AG04450 (cell line): ENCODE data around the gene MYLIP. TPM values are rescaled to one million over a fixed set of nuclear protein-coding genes. Genes with fewer than 3 reads are reported as not detected.

Source experiments
- CTCF ChIA-PET: fragments of 300-600, 350-600 bp; formaldehyde crosslinking; extraction: SDS; loops from one replicate; lab custom pipeline; 2022; ENCODE audit warnings: antibody characterized with exemption, inconsistent platforms; lab: Charles Lee
- POLR2A ChIA-PET: fragments of 350-600 bp; formaldehyde crosslinking; extraction: SDS; loops from one replicate; lab custom pipeline; 2021; ENCODE audit warnings: antibody characterized with exemption, inconsistent platforms; lab: Yijun Ruan, JAX
- DNase-seq: peaks from one replicate; pipeline ENCODE4 v3.0.0-alpha.2; 2011; ENCODE audit warnings: low read depth, low spot score
- H3K27ac ChIP-seq: one replicate; pipeline ENCODE4 v1.5.1; 2012; ENCODE audit warnings: low read depth, low read length, control low read depth
- H3K27me3 ChIP-seq: one replicate; pipeline ENCODE4 v1.6.0; 2012; ENCODE audit warnings: low read length; ENCODE audit not compliant: control insufficient read depth, insufficient read depth
- H3K4me3 ChIP-seq: 2 replicates; pipeline ENCODE4 v1.5.1; 2011; ENCODE audit warnings: mild to moderate bottlenecking, low read depth, low read length, control low read depth
- H3K9me3 ChIP-seq: 2 replicates; pipeline ENCODE4 v1.5.1; 2012; ENCODE audit warnings: low read length; ENCODE audit not compliant: control insufficient read depth, insufficient read depth
- CTCF ChIP-seq: IDR thresholded peaks from 2 replicates; pipeline ENCODE4 v1.5.1; 2011; ENCODE audit warnings: low read depth, low read length, control low read depth, inconsistent platforms
- polyA plus RNA-seq: library from polyadenylated mRNA; depleted of rRNA; stranded (reverse); fragments of >200 nt; gene quantifications from 2 replicates; pipeline ENCODE4 v1.2.3, GENCODE V29; 2011

Gene MYLIP
- polyA plus RNA-seq, 1 experiment, result 4.8 TPM

DNA sequence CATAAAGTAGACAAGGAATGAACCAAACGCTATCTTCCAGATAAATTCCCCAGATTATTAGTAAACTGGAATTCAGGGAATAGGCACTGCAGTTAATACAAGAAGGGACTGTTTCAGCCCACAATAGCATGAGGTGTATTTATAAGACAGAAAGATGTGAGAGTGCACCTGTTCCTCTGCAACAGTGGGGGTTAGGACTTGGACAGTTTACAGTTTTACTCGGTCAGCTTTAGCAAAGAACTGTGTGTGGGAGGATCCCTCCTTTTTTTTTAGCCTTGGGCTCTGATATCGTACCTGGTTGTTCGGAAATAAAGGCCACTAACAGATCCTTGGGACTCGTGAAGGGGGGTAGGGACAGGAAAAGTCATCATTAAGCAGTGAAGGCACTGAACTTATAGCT lies 2.0 kb upstream of the MYLIP start:
- no peak for TF ChIP-seq CTCF
- H3K27me3 ChIP-seq, result peaks cover 40% of the 10 kb centered on the region
- no peak for DNase-seq
- no peak overlapping the region for H3K27ac ChIP-seq
- ChIA-PET POLR2A (no interaction called here), CTCF (interaction anchor here (0.6 kb wide), 1 partner anchor 41 kb away, joined by 3 read pairs; no protein-coding TSS in a partner anchor)
- H3K4me3 ChIP-seq, result no peak overlapping the region
- no peaks in the 10 kb centered on the region; the same call in 1 of the 2 replicates for H3K9me3 ChIP-seq

- H3K27me3 ChIP-seq, result peaks cover 33% of the 10 kb centered on the region
- no peak overlapping the region for H3K4me3 ChIP-seq
- ChIA-PET POLR2A (no interaction called here), CTCF (interaction anchor here (1.5 kb wide), 1 partner anchor 9 kb away, joined by 4 read pairs; no protein-coding TSS in a partner anchor)
- H3K27ac ChIP-seq, result no peak overlapping the region
- DNase-seq, result no peak
- H3K9me3 ChIP-seq, result no peaks in the 10 kb centered on the region; the same call in 1 of the 2 replicates
- TF ChIP-seq CTCF, result no peak
Measured at GRCh38 chr6:16127471-16127870, 1.4 kb upstream of the MYLIP start.

GRCh38 chr6:16129623-16130401 lies 926 bp downstream of the MYLIP start:
- ChIA-PET CTCF (interaction anchor here (1.2 to 1.9 kb wide), 2 partner anchors 54 to 76 kb away, joined by 3 to 11 read pairs; no protein-coding TSS in a partner anchor), POLR2A (no interaction called here)
- TF ChIP-seq CTCF, result no peak
- Histone ChIP-seq H3K27ac (no peak overlapping the region), H3K4me3 (peak overlapping the region; percentile 76), H3K27me3 (peaks cover 17% of the 10 kb centered on the region), H3K9me3 (no peaks in the 10 kb centered on the region; the same call in 1 of the 2 replicates)
- no peak for DNase-seq

GRCh38 chr6:16130437-16130891 lies 1.6 kb downstream of the MYLIP start:
- H3K27ac ChIP-seq, result peak overlapping the region; percentile 48
- POLR2A ChIA-PET, result interaction anchor here (0.7 kb wide), 2 partner anchors 367 to 393 kb away, joined by 3 to 4 read pairs; no protein-coding TSS in a partner anchor
- no peak for DNase-seq
- peak overlapping the region; percentile 76 for H3K4me3 ChIP-seq
- H3K27me3 ChIP-seq, result peaks cover 15% of the 10 kb centered on the region
- H3K9me3 ChIP-seq, result no peaks in the 10 kb centered on the region; the same call in 1 of the 2 replicates
- TF ChIP-seq CTCF, result no peak
- CTCF ChIA-PET, result interaction anchor here (1.2 to 1.9 kb wide), 2 partner anchors 53 to 76 kb away, joined by 3 to 11 read pairs; no protein-coding TSS in a partner anchor
